GM19023 (cell line): ENCODE data around the gene SUDS3.
"Not testable (repeated sequence)": the region's sequence is repeated elsewhere in the genome, so short reads cannot be mapped to it uniquely, and the experiment has no call there.

ENCODE experiments used
- ATAC-seq: cut with Tn5 transposase; IDR thresholded peaks from one replicate; pipeline ENCODE4 v1.9.1; 2021; ENCODE audit warnings: mild to moderate bottlenecking, moderate library complexity; ENCODE audit not compliant: unreplicated experiment

Gene SUDS3

DNA sequence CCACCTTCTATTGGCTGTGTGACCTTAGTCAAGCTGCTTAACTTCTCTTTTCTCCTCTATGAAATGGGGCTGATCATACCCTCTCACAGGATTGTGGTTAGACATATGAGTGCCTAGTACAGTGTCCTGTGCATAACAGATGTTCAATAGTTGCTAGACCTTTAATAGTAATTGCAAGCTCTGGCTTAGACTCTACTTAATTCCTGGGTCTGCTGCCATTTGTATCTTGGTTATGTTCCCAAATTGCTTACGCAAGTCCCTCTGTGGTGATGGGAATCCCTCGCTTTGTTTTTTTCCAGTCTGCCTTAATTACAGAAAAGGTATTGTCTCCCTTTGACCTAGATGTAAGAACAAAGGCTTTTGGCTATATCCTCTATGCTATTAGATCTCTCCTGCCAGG lies 15.1 kb downstream of the SUDS3 start:
- no peak for ATAC-seq

DNA sequence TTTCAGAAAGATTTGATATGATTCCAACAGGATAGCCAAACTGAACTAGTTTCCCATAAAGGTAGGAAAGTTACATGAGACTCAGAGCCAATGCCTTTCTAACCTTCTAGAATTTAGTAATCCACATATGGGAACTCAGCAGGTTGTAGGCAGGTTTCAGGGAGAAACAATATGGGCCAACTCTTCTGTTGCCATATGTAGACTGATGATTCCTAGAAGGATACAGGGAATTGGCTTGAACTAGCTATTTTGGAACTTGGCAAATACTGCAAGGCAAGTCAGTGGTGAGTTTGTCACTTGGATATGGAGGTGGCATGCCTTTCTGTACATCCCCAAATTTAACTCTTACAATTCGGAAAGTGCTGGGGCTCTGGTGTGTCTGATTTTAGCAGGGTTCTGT lies 15.5 kb downstream of the SUDS3 start:
- no peak for ATAC-seq

DNA sequence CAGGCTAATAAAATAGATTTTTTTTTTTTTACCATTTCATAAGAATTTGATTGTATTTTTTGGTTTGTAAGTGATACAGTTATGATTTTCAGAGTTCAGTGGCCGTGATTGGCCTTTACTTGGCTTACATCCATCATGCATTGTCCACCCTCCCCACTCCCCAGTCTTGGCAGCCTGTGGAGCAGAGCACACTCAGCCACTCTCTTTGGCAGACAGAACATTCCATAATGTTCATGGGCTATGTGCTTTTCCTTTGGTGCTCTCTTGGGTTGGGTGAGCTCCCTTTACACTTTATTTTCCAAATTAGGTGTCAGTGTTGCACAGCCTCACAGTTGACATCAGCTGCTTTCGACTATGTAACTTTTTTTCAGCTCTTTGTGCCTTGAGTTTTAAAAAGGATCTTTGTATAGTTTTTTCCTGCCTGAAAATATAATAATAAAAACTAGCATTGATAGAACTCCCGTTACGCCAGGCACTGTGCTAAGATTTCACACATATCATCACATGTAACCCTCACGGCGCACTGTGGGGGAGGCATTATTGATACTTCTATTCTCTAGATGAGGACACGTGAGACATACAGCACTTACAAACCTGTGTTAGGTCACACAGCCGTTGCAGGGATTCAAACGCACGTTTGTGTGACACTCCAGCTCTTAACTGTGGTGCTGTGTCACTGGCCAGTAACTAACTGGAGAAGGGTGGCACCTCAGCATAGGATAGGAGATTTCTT lies 21.5 kb downstream of the SUDS3 start:
- no peak for ATAC-seq

DNA sequence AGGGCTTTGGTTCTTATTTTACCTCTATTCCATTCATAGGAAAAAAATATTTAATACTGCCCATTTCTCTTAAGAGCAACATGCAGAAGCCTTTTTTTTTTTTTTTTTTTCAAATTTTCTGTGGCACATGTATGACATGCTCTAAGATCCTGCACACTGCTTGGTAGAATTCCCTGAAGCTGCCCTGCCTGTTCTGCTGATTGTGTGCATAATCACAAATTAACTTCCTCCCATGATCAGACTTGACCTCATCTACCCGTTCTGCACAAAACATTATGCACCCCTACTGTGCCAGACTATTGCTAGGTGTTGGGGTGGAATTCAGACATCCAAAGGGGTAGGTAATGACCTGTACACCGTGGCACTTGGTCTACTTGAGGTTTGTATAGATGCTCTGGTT lies 22.2 kb downstream of the SUDS3 start:
- ATAC-seq: no peak

DNA sequence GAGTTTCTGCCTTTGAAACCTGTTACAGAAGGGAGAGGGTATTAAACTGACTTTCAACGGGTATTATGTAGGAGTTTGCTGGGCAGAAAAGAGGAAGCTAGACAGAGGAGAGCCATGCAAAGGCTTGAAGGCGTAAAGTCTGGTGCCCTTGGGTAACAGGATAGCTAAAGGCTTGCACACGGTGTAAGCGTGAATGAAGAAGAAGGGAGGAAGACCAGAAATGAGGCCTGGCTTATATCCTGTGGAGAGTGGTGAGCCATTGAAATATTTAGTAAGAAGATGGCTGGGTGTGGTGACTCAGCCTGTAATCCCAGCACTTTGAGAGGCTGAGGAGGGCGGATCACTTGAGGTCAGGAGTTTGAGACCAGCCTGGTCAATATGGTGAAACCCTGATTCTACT lies 22.6 kb downstream of the SUDS3 start:
- no peak for ATAC-seq

DNA sequence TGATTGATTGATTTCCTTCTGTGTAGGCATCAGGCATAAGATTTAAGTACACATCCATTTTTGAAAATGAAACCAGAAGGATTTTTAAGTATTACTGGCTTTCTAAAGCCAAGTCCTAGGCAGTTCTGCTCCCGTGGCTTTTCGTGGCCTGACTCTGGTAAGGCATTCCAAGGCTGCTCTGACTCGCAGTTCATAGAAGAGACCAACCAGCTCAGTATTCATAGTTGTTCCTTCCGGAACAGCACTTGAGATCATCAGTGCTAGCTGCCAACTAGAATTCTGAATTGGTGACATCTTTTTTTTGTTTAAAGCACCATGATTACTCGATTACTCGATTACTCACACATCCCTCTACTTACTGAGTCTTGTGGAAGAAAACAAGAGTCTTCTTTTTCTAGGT lies 25.9 kb downstream of the SUDS3 start:
- no peak for ATAC-seq

DNA sequence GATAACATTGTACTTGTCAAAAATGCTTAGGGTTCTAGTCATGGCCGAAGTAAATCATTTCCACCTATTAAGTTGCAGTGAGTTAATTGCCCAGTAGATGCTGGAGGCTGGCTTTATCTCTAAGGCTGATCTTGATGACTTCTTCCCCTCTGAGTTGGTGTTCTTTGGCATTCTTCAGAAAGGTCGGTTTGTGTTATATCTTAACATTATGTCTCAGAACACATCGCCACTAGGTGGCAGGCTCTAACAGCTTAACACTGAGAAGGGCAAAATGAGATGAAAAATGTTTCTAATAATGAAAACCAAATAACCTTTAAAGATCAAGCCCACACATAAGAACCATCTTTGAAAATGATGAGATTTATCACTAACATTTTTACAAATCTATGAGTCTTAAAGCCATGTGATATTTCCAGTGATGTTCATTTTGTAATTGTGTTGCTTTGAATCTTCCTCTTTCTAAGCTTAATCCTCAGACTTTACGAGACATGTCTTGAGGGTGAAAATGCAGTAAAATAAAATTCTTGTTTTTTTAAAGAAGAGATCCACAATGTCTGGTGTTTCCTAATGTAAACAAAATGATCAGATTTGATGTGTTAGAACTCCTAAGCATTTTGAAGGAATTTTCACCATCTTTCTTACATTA lies 28.6 kb downstream of the SUDS3 start:
- ATAC-seq: no peak

DNA sequence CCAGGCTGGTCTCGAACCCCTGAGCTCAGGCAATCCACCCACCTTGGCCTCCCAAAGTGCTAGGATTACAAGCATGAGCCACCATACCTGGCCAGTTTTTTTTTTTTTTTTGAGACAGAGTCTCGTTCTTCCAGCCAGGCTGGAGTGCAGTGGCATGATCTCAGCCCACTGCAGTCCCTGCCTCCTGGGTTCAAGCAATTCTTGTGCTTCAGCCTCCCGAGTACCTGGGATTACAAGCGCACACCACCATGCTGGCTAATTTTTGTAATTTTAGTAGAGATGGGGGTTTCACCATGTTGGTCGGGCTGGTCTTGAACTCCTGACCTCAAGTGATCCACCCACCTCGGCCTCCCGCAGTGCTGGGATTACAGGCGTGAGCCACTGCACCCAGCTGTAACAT lies 31.9 kb downstream of the SUDS3 start:
- ATAC-seq: not testable (repeated sequence)

GRCh38 chr12:118409834-118410233 lies 33.5 kb downstream of the SUDS3 start:
- ATAC-seq: no peak

- no peak for ATAC-seq
Measured at GRCh38 chr12:118417942-118418341, 41.6 kb downstream of the SUDS3 start.

DNA sequence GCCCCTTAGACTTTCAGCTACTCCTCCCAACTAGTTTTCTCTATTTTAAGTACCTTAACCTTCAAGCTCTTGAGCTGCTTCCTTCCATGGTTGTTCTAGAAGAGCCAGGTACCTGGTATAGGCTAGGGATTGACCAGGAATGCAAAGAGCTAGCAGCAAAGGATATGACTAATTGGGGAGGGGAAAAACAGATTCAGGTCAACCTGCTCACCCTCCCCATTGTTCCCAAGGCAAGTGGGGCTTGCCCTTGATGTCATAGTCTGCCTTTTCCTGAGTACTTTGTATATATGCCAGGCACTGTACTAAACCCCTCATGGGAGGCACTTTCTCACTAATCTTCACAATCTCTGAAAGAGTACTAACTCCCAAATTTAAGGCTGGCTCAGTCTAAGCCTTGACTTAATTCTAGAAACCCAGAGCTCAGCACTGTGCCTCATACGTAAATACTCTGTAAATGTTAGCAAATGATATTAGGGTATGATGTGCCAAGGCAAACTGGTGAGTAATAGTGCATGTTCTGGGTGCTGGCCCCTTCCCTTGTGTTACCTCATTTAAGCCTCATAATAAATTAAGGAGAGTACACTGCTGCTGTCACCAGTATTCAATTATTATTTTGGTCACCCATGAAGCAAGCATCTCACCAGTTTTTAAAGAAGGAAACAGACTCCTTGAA lies 42.2 kb downstream of the SUDS3 start:
- ATAC-seq: no peak

- ATAC-seq: no peak
Measured at GRCh38 chr12:118420673-118421072, 44.3 kb downstream of the SUDS3 start.

DNA sequence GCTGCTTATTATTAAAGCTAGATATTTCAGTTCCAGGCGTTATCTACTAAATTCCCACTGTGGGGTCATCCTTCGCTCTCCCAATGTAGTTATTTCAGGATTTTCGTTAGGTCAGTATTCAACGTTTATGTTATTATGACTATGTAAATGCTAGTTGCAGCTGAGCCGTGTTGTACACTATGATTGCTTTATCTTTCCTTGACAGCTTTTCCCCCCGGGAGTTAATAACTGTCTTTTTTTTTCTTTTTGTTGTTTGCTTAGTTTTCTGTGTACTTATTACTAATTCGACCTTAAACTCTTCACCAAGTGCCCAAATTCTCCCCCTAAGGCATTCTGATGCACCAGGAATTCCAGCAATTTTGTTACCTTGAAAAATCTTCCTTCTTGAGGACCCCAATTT lies 48.5 kb downstream of the SUDS3 start:
- no peak for ATAC-seq

GRCh38 chr12:118425364-118425763 lies 49.0 kb downstream of the SUDS3 start:
- no peak for ATAC-seq

- no peak for ATAC-seq
Measured at GRCh38 chr12:118427819-118428218, 51.5 kb downstream of the SUDS3 start.

DNA sequence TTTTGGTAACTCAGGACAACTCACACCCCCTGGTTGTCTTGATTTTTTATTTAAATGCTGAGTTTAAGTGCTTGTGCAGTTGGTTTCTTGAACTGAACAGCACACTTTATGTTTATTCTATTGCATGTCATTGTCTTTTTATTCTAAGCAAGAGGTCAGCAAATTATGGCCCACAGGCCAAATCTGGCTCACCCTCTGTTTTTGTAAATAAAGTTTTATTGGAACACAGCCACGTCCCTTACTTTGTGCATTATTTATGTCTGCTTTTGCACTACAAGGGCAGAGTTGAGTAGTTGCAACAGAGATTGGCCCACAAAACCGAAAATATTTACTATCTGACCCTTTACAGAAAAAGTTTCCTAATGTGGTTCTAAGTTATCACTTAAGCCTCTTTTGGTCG lies 52.3 kb downstream of the SUDS3 start:
- no peak for ATAC-seq

DNA sequence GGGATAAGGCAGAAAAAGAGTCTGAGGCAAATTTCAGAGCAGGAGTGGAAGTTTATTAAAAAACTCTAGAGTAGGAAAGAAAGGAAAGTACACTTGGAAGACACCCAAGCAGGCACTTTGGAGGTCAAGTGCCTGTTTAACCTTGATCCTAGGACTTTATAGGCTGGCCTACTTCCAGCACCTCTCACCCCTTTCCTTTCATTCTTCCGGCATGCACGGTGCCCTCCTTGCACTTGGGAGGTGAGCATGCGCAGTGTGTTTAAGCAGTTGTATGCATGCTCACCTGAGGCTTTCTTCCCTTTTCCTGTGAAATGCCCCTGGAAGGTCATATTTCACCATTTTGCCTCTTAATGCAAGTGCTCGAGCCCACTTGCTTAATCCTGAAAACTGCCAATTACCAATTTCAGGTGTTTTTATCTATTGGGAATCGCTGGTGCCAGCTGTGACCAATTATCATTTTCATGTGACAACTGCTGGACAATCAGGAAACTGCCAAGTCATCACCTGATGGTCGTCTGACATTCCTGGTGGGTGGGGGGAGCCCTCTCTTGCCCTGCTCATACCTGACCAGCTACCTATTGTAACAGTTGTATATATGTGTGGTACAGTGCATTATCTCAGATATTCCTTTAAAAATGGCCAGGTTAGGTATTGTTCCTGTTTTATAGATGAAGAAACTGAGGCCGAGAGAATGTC lies 53.5 kb downstream of the SUDS3 start:
- no peak for ATAC-seq

- no peak for ATAC-seq
Measured at GRCh38 chr12:118430516-118430915, 54.2 kb downstream of the SUDS3 start.

GRCh38 chr12:118432812-118433545 lies 56.6 kb downstream of the SUDS3 start:
- ATAC-seq: no peak

DNA sequence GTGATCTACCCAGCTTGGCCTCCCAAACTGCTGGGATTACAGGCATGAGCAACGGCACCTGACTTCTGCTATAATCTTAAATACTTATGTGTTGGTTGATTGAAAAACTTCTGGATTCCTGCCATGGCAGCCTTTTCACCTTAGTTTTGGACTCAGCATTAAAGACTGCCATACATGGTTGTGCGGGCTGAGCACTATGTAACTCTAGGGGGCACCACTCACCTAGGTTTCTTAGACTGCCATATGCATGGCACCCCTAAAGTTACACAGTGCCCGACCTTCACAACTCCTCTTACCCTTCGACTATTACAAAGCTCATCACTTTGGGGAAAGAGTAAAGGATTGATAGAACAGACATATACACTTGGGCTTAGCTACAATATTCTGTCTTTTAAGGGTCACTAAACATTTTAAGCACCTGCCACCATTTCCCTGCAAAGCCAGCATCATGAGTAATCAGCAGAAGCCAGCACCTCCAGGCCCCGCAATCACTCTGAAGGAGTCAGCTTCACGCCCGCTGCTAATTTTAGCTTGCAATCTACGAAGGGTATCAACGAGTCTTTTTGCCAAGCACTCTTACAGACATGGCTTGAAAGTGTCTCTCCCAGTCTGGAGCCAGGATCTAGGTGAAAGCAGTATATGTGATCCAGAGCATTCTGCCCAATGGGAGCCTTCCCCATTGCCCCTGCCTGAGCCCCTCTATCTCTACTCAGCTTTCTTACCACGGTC lies 59.8 kb downstream of the SUDS3 start:
- ATAC-seq: no peak
